Kidney epithelial cell (primary cell): ENCODE measurements around the gene CPXM1. TPM values are rescaled to one million over a fixed set of nuclear protein-coding genes. Genes with fewer than 3 reads are reported as not detected.
A peak's percentile ranks its signal among the peaks of the same experiment; 100 is the strongest.

Experiments used
- DNase-seq: peaks from one replicate; pipeline ENCODE4 v3.0.0-alpha.2; 2010; ENCODE audit warnings: low read depth
- H3K27me3 ChIP-seq: 2 replicates; pipeline ENCODE4 v1.6.0; 2011; ENCODE audit warnings: low read length; ENCODE audit not compliant: control insufficient read depth, insufficient read depth
- H3K36me3 ChIP-seq: 2 replicates; pipeline ENCODE4 v1.5.1; 2011; ENCODE audit warnings: low read length; ENCODE audit not compliant: control insufficient read depth, insufficient read depth
- H3K4me3 ChIP-seq: 2 replicates; pipeline ENCODE4 v1.5.1; 2011; ENCODE audit warnings: low read depth, mild to moderate bottlenecking, control low read depth, low read length
- CTCF ChIP-seq: IDR thresholded peaks from 2 replicates; pipeline ENCODE4 v1.5.1; 2011; ENCODE audit warnings: mild to moderate bottlenecking, moderate library complexity, low read length, control low read depth, inconsistent platforms; ENCODE audit not compliant: insufficient read depth, poor library complexity, severe bottlenecking
- total RNA-seq: library from RNA; depleted of rRNA; stranded (reverse); fragments of >200 nt; gene quantifications from 2 replicates; pipeline ENCODE4 v1.2.3, GENCODE V29; 2015

Gene CPXM1
- total RNA-seq, 1 donor from 2014 or later = 68.7 TPM

DNA sequence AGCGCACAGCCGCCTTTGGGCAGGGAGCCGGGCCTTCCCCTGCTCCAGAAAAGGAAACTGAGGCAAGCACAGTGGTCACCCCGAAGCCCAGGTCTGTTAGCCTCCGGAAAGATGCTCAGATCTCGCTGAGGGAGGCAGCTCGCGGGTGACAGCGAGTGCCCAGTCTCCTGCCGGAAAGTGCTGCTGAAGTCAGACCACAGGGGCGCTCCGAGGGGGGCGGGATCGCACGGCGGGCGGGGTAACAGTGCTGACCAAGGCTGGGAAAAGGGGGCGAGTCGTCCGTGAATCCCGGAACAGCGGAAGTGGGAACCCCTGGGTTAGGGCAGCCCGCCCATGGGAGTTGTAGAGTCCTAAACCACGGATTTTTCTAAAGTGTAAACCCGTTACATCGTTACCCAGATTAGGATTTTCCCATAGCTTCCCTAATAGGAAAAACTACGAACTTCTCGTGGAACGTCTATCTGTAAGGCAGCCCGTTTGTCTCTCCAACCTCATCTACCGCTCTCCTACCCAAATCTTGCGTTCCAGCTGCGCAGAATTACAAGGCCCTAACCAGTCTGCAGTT, 40.6 kb upstream of the CPXM1 start:
- no peak for DNase-seq
- H3K36me3 ChIP-seq = no peaks in the 10 kb centered on the region
- H3K27me3 ChIP-seq = no peaks in the 10 kb centered on the region
- H3K4me3 ChIP-seq = peak overlapping the region; percentile 62
- no peak for TF ChIP-seq CTCF

GRCh38 chr20:2840138-2840966, 39.9 kb upstream of the CPXM1 start, which contains the start of the genes PCED1A and VPS16:
PCED1A (minus strand) TSS chr20:2840655; CDS start chr20:2839912, 743 bp downstream.
VPS16 (plus strand) TSS chr20:2840745; CDS start chr20:2840775, 30 bp downstream.
- DNase-seq = peak; percentile 39
- no peaks in the 10 kb centered on the region for H3K36me3 ChIP-seq
- peak within 1 kb of the TSS; percentile 62 for H3K4me3 ChIP-seq
- H3K27me3 ChIP-seq = no peaks in the 10 kb centered on the region
- TF ChIP-seq CTCF = no peak

DNA sequence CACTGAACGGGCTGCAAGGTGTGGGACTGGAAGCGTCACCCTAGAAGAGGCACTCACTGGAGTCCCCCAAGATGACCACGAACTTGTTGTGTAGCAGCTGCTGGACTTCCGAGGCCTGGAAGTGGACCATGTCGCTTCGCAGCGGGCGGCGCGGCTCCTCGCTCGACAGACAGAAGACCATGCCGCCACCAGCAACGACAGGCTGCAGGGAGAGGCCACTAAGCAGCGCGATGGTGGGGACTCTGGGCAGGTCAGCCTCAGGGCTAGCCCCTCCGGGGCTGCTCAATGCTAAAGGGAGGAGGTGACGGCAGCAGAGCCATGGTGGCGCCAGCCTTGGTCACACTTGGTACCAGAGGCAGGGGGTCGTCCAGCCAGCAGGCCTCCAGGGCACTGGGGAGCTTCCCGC, 39.3 kb upstream of the CPXM1 start:
- Histone ChIP-seq H3K36me3 (no peaks in the 10 kb centered on the region), H3K27me3 (no peaks in the 10 kb centered on the region), H3K4me3 (peak overlapping the region; percentile 62)
- no peak for DNase-seq
- TF ChIP-seq CTCF = no peak

DNA sequence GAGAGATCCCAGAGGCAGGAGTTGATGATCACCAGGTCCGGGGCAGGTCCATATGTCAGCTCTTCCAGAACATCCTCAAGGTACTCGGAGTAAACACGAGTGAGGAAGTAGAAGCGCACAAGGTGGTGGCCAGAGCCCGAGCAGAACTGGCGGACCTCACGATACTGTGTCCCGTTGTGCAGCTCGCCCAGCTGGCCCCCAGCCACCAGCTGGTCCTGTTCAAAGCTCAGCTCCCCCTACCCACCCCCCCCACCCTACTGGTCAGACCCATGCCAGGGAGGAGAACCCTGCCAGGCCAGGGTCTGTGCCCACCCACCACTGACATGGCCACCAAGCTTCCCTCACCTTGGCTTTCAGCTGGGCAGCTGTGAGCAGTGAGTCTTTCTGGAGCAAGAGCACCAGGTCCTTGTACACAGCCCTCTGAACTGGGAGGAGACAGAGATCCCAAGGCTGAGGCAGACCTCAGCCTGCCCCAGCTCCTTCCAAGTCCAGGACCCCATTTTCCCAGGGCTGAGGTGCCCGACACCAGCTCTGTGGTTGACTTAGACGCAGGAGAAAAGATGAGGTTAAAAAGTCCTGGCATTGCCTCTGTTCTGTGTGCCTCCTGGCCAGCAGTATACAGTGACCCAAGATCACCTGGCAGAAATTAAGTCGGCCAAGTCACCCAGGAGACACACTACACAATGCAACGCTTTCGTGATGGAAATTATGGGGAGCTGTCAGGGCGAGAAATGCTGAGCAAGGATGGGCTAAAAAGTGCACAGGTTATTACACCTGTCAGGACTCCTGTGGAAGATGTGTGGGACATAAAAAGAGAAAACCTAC, 38.6 kb upstream of the CPXM1 start:
- no peak for TF ChIP-seq CTCF
- Histone ChIP-seq H3K27me3 (no peaks in the 10 kb centered on the region), H3K4me3 (no peak overlapping the region), H3K36me3 (no peaks in the 10 kb centered on the region)
- no peak for DNase-seq

DNA sequence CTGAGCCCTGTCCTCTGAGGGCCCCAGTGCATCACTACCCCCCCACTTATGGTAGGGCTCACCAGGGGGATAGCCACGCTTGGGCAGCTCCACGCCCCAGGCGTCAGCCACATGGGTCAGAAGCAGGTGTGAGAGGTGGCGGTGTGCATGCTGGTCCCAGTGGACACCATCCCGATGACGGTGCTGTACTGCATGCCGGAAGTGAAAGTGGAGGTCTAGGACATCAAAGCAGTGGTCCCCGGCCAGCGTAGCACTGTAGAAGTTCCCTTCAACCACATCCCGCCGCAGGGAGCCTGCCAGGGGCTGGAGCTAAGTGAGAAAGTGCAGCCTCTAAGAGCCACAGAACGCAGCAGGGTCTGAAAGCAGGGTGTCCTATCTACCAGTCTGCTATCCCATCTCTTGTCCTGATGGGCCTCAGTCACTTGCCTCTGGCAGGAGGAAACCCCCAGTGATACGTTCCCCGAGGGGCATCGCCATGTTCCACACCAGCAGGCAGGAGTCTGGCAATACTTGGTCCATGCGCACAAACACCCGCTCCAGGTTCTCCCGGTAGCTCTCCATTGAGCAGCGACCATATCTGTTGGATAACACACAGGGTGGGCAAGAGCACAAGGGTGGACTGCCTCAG, 37.9 kb upstream of the CPXM1 start:
- TF ChIP-seq CTCF = no peak
- Histone ChIP-seq H3K27me3 (no peaks in the 10 kb centered on the region), H3K36me3 (no peaks in the 10 kb centered on the region), H3K4me3 (no peak overlapping the region)
- no peak for DNase-seq
